GM21528 (cell line): ENCODE data around the gene PLPP3.
"Not testable (repeated sequence)": the region's sequence is repeated elsewhere in the genome, so short reads cannot be mapped to it uniquely, and the experiment has no call there.

ENCODE experiments used
- ATAC-seq: cut with Tn5 transposase; IDR thresholded peaks from one replicate; pipeline ENCODE4 v1.9.1; 2021; ENCODE audit warnings: mild to moderate bottlenecking, moderate library complexity; ENCODE audit not compliant: unreplicated experiment, low FRiP score

The PLPP3 gene

DNA sequence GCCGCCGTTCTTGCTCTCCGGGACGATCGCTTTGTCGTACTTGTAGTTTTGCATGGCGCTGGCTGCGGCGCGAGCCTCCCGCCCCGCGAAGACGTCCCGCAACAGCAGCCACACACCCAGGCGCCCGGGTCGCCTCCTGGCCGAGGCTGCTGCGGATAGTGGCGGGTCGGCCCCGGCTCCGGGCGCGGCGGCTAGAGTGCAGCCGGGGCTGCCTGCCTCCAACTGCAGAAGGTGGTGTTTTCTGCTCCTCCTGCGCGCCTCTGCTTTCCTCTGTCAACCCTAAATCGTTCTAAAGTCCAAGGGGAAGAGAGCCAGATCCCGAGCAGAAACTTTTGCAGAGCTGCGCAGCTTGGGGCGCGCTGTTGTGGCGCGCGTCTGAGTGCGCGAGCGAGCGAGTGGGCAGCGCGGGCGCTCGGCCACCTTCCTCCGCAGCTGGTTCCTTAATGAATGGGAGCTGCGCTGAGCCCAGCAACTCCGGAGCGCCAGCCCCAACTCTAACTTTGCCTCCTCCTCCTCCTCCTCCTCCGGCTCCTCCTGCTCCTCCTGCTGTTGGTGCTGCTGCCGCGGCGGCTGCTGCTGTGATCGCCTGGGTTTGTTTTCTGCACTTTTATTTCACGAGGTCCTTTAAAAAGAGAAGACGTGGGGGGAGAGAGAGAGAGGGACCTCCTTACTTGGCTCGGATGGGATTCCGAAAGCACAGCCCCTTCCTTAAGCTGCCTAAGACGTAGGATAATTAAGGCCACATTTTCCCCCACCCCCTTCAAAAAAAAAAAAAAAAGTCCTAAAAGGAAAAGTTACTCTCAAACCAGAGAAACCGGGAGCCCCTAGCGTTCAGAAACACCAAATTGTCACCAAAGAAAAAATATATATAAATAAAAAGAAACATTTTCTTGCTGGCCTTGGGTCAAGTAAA is at the start of gene PLPP3:
PLPP3 (minus strand) TSS at position 601 of the 913 bp plus-strand sequence; CDS start at position 54, 547 bp downstream.
- no peak for ATAC-seq

DNA sequence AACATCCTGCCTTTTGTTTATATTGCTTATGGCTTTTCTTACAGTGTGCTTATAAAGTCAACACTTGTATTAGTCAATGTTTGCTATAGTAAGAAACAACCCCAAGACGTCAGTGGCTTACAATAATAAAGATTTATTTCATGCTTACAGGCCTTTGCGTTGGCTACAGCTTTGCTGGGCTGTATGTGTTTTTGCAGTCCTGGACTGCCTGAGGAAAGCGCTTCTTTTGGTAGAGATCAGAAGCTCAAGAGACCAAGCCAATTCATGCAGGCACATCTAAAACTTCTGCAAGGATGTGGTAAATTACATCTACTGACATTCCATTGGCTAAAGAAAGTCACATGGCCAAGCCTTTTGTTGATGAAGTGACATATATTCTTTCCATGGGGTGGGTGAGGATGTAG is 48.3 kb upstream of the PLPP3 start:
- ATAC-seq, result no peak

DNA sequence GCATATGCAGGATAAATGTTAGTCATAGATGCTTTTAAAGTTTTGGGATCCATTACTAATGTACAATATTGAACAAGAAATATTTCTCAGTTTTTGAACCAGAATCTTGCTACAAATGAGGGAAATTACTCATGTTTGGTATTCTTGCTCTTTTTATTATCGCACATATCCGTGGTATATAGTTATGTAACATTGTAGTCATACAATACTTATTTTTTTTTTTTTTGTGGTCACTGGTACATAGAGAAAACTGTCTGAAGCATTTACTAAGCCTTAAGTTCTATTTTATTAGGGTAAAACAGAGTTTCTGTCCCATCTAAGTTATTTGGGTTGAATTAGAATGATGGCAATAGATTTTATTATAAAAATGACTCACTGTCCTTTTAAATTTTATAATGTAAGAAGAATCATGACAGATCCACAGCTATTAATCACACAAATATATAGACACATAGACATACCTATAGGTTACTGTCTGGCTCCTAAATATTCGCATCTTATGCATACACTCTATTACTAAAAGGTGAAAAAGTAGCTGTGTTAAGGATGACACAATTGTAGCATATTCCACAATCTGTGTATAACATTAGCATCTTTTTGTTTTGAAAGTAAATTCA is 47.8 kb upstream of the PLPP3 start:
- ATAC-seq, result no peak

DNA sequence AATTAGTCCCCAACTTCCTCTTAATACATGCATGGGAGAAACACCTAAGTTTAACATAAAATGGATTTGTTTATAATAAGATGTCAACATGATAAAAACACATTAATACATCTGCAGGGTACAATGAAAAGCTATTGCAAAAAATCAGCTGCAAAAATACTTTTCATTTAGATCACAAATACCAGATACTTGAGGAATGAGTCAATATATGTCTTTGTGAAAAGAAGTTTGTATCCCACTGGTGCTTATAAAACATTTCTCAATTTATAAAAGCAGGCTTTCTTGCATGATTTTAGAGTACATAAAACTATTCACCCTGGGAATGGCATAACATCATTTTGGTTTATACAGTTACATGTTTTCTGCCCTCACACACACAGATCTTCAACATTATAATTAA is 47.2 kb upstream of the PLPP3 start:
- no peak for ATAC-seq

DNA sequence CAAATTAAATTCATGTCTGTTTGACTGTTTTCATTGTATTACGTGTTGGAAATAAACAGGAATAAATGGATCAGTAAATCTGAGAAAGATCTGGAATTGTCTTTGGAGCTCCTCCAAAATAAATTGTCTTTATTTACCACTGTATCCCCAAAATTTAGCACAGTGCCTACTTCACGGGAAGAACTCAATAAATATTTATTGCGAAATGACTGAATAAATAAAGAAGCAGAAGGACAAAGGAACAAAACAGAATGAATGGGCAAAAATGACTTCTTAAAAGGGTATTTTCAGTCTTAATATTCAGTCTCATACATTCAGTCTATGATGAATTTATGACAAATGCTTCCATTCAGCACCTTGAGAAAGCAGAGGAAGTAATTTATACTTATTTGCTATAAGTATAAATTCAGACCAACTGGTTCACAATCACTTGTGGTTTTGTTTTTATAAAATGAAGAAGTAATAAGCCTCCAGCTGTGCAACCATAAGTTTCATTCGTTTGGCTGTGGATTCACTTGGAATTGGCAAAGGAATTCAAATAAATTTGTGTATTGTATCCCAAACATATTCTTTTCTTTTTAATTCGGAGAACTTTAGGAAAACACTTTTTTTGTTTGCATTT is 46.6 kb upstream of the PLPP3 start:
- ATAC-seq, result no peak

DNA sequence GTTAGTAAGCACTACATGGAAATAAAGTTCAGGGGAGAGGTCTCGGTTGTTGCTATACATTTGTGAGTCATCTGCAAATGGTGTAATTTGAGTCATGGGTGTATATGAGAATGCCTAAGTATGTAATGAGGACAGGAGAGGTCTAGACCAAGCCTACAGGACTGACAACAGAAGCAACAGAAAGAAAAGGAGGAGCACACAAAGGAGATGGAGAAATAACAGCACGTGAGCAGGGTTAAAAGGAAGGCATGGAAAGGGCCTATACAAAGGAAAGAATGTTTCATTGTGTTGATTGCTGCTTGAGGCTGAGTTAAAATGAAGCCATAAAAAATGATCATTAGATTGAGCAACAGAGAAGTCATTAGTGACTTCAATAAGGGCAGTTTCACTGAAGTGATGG is 37.8 kb upstream of the PLPP3 start:
- ATAC-seq, result no peak

DNA sequence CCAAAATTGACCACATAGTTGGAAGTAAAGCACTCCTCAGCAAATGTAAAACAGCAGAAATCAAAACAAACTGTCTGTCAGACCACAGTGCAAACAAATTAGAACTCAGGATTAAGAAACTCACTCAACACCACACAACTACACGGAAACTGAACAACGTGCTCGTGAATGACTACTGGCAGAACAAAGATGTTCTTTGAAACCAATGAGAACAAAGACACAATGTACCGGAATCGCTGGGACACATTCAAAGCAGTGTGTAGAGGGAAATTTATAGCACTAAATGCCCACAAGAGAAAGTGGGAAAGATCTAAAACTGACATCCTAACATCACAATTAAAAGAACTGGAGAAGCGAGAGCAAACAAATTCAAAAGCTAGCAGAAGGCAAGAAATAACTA is 31.4 kb upstream of the PLPP3 start:
- not testable (repeated sequence) for ATAC-seq

DNA sequence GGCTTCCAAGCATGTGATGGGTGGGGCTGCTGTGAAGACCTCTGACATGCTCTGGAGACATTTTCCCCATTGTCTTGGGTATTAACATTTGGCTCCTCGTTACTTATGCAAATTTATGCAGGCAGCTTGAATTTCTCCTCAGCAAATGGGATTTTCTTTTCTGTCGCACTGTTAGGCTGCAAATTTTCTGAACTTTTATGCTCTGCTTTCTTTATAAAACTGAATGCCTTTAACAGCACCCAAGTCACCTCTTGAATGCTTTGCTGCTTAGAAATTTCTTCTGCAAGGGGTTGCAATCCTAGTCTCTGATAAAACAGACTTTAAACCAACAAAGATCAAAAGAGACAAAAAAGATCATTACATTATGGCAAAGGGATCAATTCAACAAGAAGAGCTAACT is 30.7 kb upstream of the PLPP3 start:
- ATAC-seq, result not testable (repeated sequence)

DNA sequence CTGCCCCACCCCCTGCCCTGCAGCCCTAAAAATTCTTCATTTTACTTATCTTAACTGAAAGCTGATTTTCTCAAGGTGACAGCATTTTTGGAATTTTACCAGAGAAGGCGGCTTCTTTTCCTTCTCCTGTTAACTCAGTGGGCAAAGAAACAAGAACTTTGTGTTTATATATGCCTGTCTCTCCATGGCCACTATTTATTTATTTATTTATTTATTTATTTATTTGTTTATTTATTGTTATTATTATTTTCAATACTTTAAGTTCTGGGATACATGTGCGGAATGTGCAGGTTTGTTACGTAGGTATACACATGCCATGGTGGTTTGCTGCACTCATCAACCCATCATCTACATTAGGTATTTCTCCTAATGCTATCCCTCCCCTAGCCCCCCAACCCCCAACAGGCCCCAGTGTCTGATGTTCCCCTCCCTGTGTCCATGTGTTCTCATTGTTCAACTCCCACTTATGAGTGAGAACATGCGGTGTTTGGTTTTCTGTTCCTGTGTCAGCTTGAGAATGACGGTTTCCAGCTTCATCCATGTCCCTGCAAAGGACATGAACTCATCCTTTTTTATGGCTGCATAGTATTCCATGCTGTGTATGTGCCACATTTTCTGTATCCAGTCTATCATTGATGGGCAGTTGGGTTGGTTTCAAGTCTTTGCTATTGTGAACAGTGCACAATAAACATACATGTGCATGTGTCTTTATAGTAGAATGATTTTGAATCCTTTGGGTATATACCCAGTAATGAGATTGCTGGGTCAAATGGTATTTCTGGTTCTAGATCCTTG is 16.2 kb upstream of the PLPP3 start:
- ATAC-seq, result not testable (repeated sequence)

DNA sequence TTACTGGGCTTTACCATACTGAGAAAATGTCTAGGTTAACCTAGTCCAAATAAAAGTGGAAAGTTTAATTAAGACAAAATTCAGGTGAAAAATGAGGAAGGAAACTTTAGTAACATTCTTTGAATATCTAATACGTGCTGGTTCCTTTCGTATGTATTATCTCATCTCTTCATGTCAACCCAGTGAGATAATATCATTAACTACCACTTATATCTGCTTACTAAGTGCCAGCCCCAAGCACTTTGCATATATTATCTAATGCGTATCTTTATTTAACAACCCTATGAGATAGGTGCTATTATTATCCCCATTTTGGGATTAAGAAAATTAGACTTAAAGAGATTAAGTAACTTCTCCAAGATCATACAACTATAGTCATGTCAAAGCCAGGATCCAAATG is 12.5 kb upstream of the PLPP3 start:
- ATAC-seq, result no peak

DNA sequence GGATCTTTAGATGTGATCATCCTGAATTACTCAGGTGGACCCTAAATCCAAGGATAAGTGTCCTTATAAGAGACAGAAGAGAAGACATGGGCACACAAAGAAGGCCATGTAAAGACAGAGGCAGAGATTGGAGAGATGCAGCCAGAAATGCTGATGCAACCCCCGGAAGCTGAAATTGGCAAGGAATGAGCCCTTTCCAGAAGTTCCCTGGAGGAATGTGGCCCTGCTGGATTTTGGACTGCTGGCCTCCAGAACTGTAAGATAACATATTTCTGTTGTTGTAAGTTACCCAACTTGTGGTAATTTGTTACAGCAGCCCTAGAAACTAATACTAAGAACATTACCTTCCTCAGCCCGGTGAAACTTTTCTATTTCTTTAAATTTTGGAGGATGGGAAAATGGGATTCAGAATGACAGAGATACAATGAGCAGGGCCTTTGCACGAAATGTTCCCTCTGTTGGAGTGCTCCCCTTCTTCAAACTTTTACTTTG is 11.2 kb upstream of the PLPP3 start:
- ATAC-seq, result no peak

DNA sequence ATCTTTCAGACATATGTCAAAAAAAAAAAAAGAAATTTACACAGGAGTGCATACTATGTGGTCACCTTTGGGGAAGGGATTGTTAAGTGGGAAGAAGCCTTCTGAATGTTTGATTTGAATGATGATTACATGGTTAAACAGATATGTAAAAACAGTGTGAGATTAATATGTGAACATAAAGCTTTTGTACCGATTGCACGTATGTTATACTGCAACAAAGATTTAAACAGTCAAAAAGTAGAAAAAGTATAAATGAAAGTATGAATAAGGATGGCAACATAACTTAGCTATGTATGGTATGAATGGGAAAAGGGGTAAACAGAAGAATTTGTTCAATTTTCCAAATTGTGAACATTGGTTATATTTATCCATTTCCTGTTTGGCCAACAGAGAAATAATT is 10.0 kb upstream of the PLPP3 start:
- no peak for ATAC-seq

DNA sequence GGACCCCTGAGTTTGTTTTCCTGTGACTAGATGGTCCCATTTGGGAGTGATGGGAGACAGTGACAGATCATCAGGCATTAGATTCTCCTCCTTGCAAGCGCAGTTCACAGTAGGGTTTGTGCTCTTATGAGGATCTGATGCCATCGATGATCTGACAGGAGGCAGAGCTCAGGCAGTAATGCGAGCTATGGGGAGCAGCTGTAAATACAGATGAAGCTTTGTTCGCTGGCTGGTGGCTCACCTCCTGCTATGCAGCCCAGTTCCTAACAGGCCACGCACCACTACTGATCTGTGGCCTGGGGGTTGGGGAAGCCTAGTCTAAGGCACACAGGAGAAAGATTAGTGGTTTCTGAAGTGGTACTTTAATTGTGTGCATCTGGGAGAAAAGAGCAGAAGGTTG is 7.1 kb upstream of the PLPP3 start:
- ATAC-seq, result no peak

DNA sequence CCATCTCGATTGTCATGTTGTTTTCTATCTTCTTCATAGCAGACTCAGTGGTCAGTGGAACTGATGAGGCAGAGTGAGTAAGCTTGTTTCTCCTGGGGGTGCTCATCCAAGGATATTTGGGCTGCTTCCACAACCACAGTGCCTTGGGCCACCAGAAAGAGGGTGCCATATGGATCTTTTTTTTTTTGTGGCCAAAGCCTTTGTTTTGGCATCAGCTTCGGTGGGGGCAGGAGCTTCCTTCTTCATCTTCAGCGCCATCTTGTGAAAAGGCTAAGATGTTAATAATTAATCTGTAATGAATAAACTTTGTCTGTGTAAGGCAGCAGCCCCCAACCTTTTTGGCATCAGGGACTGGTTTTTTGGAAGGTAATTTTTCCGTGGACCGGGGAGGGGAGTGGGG is 6.6 kb upstream of the PLPP3 start:
- no peak for ATAC-seq

DNA sequence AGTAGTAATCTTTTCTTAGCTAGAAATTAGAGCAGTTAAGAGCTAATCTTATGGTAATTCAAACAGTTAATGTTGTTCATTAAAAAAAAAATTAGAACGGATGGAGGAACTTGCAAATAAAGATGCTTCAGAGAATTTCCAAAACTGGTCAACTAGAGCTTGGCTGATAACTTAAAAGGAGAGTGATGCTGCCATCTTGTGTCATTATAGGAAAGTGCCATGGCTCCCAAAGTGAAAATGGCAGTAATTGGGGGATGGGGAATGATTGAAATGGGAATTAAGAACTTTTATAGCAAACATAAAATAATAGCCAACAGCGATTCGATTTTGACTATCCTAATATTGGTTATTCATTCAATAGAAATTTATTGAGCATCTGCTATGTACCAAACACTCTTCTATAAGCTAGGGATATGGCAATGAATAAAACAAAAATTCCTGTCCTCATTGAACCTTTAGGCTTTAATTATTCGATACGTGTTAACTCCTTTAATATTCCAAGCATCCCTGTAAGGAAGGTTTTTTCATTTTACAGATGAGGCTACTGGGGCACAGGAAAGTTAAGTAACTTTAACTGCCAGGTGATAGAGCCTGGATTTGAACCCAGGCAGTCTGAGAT is 5.7 kb upstream of the PLPP3 start:
- ATAC-seq, result no peak

DNA sequence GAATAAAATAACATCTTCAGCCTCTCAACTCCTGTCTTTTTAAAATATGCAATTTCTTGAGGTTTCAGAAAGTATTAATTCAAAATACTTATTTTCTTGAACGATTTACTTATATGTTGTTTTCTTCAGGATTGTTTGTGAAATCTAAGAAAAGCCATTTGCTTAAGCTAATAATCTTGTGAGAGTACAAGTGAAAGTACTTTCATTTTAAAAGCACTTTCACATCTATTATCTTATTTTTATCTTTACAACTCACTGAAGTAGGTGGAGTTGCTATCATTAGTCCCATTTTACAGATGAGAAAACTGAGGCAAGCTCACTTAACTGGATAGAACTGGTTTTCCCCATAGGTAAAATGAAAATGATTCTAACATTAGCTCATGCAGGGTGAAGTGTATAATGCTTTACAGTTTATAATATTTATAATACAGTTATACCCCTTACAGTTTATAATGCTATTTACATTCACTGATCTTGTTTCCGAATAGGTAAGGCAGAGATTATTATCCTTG is 4.7 kb upstream of the PLPP3 start:
- no peak for ATAC-seq

DNA sequence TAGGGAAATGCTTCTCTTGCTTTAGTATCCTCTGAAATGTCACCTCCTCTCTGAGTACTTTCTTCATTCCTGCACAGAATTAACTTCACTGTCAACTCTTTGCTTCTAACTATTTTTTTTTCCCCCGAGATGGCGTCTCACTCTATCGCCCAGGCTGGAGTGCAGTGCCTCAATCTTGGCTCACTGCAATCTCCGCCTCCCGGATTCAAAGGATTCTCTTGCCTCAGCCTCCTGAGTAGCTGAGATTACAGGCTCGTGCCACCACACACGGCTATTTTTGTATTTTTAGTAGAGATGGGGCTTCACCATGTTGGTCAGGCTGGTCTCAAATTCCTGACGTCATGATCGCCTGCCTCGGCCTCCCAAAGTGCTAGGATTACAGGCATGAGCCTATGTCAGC is 1.4 kb upstream of the PLPP3 start:
- ATAC-seq, result no peak

DNA sequence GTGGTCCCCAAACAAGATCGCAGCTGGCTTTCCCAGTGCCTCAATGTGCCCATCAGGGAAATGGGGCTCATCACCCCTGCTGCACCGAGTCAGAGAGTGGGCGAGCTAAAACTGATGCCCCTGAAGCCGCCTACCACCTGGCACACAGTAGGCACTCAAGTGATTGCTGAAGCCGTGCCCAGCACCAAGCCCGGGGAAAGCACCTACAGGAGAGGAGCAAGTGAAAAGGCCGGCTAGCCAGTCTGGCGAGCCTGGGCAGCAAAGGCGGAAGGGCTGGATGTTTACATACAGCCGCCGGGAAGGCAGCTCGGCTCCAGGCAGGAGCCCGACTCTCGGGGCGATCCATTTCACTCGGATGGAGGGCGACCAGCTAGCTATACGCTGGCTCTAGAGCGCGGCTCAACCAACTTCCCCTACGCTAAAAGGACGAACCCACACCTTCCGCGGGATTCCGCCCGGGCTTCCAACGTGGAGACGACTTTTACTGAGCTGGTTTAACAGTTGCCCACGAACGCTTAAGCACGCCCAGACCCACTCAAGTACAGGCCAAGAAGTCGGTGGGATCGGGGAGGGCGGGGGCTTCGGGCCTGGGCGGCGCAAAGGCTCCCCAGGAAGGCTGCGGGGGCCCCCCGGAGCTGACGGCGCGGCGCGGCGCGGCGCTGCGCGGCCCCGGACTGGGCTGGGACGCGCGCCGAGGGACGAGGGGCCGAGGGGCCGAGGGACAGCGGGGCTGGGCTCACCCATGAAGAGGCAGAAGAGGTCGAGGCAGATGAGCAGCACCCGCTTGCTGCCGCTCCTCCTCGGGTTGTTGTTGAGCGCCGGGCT is 1.0 kb downstream of the PLPP3 start:
- no peak for ATAC-seq
